Measurements from ENCODE around the gene RPL18.
A peak's percentile ranks its signal among the peaks of the same experiment; 100 is the strongest.
"Not testable (repeated sequence)": the region's sequence is repeated elsewhere in the genome, so short reads cannot be mapped to it uniquely, and the experiment has no call there.

Gene RPL18

GRCh38 chr19:48644355-48644754 lies 25.4 kb upstream of the RPL18 start:
- no peak for DNase-seq

GRCh38 chr19:48642862-48643261 lies 23.9 kb upstream of the RPL18 start:
- no peak for DNase-seq

DNA sequence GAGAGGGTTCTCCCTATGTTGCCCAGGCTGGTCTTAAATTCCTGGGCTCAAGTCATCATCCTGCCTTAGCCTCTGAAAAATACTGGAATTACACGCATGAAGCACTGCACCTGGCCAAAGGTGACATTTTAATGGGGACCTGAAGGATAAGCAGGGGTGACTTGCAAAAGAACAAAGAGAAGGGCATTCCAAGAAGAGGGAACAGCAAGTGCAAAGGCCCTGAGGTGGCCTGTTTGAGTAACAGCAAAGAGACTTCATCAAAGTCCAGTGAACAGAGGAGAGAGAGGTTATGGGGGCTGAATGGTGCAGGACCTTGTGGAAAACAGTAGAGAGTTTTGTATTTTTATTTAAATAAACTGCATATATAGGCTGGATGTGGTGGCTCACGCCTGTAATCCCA lies 22.9 kb upstream of the RPL18 start:
- no peak for DNase-seq

- no peak for DNase-seq
Observed at GRCh38 chr19:48639483-48640375, 20.8 kb upstream of the RPL18 start.

- DNase-seq, result no peak
Observed at GRCh38 chr19:48638831-48639381, 19.9 kb upstream of the RPL18 start.

DNA sequence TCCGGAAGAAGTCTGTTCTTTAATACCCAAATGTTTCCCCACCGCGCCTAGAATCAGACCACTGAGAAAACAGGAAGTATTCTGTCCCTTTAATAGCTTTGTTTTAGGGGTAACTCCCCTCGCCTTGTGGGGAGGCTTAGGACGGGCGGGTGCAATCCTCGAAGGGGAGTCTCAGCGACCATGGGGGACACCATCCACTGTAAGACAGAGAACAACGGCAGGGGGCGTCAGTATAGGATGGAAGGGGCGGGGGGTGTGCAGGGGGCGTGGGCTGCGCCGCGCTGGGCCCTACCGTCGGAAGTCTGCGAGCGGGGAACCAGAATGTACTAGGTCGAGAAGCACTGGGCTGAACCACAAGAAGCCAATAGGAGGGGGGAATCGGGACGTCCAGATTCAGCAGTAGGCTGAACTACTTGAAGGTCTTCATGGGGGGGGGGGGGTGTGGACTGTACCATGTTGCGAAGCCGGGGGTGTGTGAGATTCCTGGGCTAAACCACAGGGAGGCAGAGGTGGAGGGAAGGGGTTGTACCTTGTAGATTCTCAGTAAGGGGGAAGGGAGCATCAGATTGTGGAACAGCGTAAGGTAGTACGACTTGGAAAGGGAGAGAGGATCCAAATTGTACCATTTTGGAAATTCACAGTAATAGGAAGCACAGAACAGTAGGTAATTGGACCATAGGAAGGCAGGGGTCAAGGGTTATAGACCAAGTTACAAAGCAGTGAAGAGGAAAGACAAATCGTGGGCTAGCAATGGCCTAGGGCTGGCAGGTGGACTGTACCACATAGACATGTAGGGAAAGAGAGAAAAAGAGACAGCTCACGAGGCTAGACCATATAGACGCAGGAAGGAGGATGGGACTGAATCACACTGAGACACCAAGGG lies 19.2 kb upstream of the RPL18 start:
- peak; percentile 96 for DNase-seq

DNA sequence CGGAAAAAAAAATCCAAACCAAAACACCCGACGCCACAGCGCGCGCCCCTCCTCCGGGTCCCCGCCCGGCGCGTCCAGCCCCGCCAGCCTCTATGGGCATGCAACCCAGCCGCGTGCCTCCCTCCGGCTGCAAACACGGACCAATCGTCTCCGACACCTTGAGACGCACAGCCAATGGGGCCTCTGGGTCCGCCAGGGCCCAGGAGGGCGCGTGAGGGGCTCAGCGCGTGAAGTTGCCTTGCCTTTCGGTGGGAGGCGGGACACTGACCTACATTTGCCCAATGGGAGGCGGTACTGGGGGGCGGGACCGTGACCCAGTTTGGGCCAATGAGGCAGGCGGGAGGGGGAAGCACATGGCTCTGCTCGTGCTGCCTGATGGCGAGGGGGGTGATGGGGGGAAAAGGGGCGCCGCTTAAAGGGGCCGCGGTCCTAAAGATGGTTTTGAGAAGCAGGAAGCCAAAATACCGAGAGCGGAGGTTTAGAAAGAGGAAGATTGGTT lies 18.5 kb upstream of the RPL18 start:
- DNase-seq, result peak; percentile 100

GRCh38 chr19:48636859-48637448 lies 18.0 kb upstream of the RPL18 start, which contains the start of gene DBP:
Gene DBP (minus strand): TSS chr19:48637379. CDS start chr19:48636994, 385 bp downstream.
- peak; percentile 72 for DNase-seq

DNA sequence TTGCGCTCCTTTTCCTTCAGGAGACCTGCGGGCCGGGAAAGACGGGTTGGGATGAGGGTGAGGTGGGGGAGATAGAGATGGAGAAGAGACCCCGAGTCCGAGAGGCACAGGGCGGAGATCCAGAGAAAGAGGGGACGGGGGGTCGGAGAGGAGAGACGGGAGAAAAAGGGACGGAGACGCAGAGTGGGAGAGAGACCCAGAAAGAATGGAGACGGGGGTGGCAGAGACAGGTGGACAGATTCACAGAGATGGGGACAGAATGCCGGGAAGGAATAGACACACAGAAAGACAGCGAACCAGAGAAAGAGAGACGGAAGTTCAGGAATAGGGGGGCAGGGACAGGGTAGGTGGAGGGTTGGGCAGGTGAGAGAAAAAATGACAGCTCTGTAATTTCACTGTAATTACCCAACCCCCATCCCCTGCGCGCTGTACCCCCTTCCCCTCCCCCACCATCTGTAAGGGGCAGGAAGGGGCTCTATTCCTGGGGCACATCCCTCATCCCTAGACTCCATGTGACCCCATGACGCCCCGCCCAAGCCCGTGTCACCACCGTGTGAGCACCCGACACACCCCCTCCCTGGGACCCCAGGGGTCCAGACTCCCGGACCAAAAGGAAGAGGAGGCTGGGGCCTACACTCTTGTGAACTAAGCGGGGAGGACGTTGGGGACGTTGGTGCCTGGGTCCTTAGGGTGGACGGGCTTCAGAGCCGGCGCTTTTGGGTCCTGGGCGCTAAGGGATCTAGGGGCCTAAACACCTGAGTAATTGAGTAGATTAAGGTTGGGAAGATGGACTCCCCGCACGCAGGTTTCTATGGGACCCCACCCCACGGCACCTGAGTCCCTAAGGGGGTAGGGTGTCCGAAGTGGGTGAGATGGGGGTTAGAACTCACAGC lies 17.2 kb upstream of the RPL18 start:
- DNase-seq, result no peak

DNA sequence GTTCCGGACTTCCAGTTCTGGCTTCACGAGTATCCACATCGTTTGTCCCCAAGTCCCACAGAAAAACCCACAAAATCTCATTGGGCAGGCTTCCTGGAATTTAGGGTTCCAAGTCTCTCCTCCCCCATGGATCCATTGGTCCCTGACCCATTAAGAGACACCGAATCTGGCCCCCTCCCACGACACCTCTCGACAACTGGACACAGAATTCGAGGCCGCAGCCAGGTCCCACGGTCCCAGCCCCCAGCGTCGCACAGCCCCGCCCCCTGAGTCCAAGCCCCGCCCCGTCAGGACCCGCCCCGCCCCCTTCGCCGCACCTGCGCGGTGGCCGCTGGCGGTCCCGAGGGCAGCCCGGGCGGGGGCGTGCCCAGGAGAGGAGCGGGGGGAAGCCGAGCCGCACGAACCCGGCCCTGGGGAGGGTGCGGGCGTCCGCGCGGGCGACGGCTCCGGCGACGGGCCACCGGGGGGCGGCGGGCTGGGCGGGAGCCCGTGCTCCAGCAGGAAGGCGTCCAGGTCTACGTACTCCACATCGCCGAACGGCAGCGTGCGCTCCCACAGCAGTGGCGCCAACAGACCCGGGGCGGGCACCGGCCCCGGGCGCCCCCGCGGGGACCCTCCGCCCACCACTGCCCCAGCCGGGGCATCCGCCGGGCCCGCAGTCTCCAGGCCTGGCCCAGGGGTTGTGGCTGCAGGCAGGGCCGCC lies 16.4 kb upstream of the RPL18 start:
- peak; percentile 47 for DNase-seq

DNA sequence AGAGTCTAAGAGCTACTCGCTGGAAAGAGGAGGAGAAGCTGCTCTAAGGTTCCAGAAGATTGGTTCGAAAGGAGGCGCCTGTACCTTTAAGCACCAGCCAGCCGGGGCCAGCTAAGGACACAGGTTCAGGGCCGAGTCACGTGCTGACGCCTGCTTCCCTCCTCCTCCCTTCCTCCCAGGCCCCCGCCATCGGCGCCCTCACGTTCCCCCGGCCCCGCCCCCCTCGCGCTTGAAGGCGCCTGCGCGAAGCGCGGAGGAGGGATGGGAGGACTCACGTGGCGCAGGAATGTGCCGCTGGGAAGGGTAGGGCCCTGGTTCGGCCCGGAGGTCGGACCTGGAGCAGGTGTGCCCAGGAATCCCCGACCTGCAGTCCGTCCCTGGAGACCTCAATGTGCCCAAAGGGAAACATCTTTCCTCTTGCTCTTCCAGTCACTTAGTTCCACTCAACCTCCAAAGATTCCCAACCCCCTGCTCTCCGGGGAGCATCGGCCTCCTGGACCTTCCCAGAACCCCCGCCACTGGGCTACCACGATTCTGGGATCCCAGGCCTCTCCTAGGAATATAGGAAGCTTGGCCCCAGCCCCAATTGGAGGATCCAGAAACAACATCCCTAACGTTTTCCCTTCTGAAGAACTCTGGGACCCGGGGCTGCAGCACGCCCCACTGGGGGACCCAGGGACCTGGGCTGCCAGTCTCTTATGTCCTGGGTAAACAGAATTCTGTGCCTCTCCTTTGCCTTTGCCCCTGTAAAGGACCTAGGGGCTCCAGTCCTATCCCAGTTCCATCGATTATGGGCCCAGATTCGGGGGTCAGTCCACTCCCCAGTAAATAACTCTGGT lies 15.7 kb upstream of the RPL18 start:
- peak; percentile 98 for DNase-seq

DNA sequence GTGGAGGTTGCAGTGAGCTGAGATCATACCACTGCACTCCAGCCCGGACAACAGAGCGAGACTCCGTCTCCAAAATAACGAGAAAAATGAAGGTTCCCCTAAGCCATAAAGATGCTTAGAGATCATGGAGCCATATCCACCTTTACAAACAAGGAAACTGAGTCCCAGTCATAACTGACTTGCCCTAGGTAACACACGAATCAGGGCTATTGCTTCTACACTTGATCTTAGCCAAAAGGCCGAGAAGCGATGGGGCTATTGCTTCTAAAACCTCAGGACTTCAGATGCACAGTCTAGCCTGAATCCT lies 15.0 kb upstream of the RPL18 start:
- no peak for DNase-seq

DNA sequence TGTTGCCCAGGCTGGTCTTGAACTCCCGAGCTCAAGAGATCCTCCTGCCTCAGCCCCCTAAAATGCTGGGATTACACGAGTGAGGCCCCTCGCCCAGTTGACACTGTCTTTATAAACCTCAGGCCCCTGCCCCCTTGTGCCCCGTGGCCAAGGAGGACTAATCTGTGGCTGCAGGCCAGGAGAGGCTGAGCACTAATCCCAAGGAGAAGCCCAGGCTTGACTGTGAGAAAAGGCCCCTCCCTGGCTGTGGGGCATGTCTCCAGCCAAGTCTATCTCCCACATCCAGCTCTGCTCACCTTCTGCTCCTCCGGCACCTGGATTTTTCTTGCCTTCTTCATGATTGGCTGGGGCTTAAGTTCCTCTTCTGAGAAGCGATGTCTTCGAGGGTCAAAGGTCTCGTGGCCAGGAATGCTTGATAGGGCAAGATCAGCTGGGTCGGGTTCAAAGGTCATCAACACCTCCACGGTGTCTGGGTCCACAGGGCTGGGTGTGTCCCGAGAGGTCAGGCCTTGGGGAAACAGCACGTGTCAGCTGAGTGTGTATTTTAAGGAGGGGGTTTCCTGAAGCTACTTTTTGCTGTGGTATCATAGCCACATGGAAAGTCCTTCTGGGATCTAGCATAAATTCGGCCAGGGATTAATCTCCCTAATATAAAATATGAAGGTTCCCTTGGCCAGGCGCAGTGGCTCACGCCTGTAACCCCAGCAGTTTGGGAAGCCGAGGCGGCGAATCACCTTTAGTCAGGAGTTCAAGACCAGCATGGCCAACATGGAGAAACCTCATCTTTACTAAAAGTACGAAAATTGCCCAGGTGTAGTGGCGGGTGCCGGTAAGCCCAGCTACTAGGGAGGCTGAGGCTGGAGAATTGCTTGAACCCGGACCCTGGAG lies 14.4 kb upstream of the RPL18 start:
- no peak for DNase-seq

- DNase-seq, result peak; percentile 74
Observed at GRCh38 chr19:48632692-48633147, 13.7 kb upstream of the RPL18 start.

DNA sequence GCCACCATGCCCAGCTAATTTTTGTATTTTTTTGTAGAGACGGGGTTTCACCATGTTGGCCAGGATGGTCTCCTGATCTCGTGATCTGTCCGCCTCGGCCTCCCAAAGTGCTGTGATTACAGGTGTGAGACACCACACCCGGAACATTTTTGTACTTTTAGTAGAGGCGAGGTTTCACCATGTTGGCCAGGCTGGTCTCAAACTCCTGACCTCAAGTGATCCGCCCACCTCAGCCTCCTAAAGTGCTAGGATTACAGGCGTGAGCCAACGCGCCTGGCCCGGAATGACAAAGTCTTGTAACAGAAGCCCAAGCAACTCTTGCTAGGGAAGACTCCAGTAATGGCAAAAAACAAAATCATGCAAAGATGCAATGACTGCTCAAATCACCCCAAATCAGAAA lies 13.3 kb upstream of the RPL18 start:
- DNase-seq, result not testable (repeated sequence)

GRCh38 chr19:48631225-48631624 lies 12.2 kb upstream of the RPL18 start:
- DNase-seq, result no peak

GRCh38 chr19:48630296-48631063 lies 11.5 kb upstream of the RPL18 start:
- DNase-seq, result no peak

DNA sequence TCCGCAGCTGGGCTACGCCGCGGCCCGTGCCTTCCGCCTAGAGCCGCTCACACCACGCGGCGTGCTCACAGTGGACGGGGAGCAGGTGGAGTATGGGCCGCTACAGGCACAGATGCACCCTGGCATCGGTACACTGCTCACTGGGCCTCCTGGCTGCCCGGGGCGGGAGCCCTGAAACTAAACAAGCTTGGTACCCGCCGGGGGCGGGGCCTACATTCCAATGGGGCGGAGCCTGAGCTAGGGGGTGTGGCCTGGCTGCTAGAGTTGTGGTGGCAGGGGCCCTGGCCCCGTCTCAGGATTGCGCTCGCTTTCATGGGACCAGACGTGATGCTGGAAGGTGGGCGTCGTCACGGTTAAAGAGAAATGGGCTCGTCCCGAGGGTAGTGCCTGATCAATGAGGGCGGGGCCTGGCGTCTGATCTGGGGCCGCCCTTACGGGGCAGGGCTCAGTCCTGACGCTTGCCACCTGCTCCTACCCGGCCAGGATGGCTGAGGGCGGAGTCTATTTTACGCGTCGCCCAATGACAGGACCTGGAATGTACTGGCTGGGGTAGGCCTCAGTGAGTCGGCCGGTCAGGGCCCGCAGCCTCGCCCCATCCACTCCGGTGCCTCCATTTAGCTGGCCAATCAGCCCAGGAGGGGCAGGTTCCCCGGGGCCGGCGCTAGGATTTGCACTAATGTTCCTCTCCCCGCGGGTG lies 10.8 kb upstream of the RPL18 start:
- DNase-seq, result no peak

Measured in MV-4-11 (cell line).